GM23338 (cell line): ENCODE measurements around the gene PTPRN2. TPM values are rescaled to one million over a fixed set of nuclear protein-coding genes. Genes with fewer than 3 reads are reported as not detected.

ENCODE experiments used
- ATAC-seq: fragments of 200-7000 bp; cut with Tn5 transposase; 3 replicates; pipeline ENCODE4 v1.9.1; 2020
- DNase-seq: peaks from one replicate; pipeline ENCODE4 v3.0.0-alpha.2; 2015; ENCODE audit warnings: low spot score
- H2AFZ ChIP-seq: fragments of 200-600 bp; sonication (generic); 2 replicates; pipeline ENCODE4 v1.8.0; 2016; ENCODE audit warnings: antibody characterized with exemption, mild to moderate bottlenecking, moderate library complexity
- H3F3A ChIP-seq: fragments of 200-600 bp; sonication (generic); replicated peaks from 2 replicates; pipeline ENCODE4 v1.8.0; 2017; ENCODE audit warnings: antibody characterized with exemption, mixed run types, low read depth
- H3K27ac ChIP-seq: fragments of 200-600 bp; sonication (generic); 2 replicates; pipeline ENCODE4 v1.6.1; 2016; ENCODE audit warnings: low read depth
- H3K27me3 ChIP-seq: fragments of 200-600 bp; sonication (generic); 2 replicates; pipeline ENCODE4 v1.8.0; 2016; ENCODE audit warnings: mild to moderate bottlenecking, mixed run types, moderate library complexity; ENCODE audit not compliant: insufficient read depth
- H3K36me3 ChIP-seq: fragments of 200-600 bp; sonication (generic); 2 replicates; pipeline ENCODE4 v1.8.0; 2016; ENCODE audit warnings: mild to moderate bottlenecking; ENCODE audit not compliant: insufficient read depth
- H3K4me1 ChIP-seq: fragments of 200-600 bp; sonication (generic); 2 replicates; pipeline ENCODE4 v1.8.0; 2016; ENCODE audit warnings: mild to moderate bottlenecking, moderate library complexity; ENCODE audit not compliant: insufficient read depth
- H3K4me2 ChIP-seq: fragments of 200-600 bp; sonication (generic); 2 replicates; pipeline ENCODE4 v1.7.1; 2017; ENCODE audit warnings: mixed run types
- H3K4me3 ChIP-seq: fragments of 200-600 bp; sonication (generic); 2 replicates; pipeline ENCODE4 v1.6.1; 2016; ENCODE audit warnings: mixed run types
- H3K79me2 ChIP-seq: fragments of 200-600 bp; sonication (generic); replicated peaks from 2 replicates; pipeline ENCODE4 v1.8.0; 2017; ENCODE audit warnings: mild to moderate bottlenecking; ENCODE audit not compliant: insufficient read depth
- H3K9me2 ChIP-seq: fragments of 200-600 bp; sonication (generic); 2 replicates; pipeline ENCODE4 v1.8.0; 2017; ENCODE audit not compliant: insufficient read depth
- H4K20me1 ChIP-seq: fragments of 200-600 bp; sonication (generic); replicated peaks from 2 replicates; pipeline ENCODE4 v1.8.0; 2017; ENCODE audit warnings: mild to moderate bottlenecking; ENCODE audit not compliant: insufficient read depth
- H3K27ac Mint-ChIP-seq: 2 replicates; pipeline ENCODE4 v1.8.0; 2020; ENCODE audit warnings: inconsistent platforms, mild to moderate bottlenecking, moderate library complexity, mixed read lengths
- H3K27me3 Mint-ChIP-seq: 3 replicates; pipeline ENCODE4 v1.8.0; 2022; ENCODE audit warnings: low read depth, mild to moderate bottlenecking, moderate library complexity, mixed read lengths, inconsistent platforms; ENCODE audit not compliant: insufficient read depth, poor library complexity
- H3K36me3 Mint-ChIP-seq: 3 replicates; pipeline ENCODE4 v1.8.0; 2021; ENCODE audit warnings: low read depth, mild to moderate bottlenecking, inconsistent platforms, moderate library complexity, mixed read lengths
- H3K4me1 Mint-ChIP-seq: 3 replicates; pipeline ENCODE4 v1.8.0; 2020; ENCODE audit warnings: mild to moderate bottlenecking, inconsistent platforms, mixed read lengths
- H3K4me3 Mint-ChIP-seq: 3 replicates; pipeline ENCODE4 v1.8.0; 2021; ENCODE audit warnings: moderate library complexity, mild to moderate bottlenecking, inconsistent platforms, mixed read lengths
- H3K9me3 Mint-ChIP-seq: 3 replicates; pipeline ENCODE4 v1.8.0; 2020; ENCODE audit warnings: moderate library complexity, mild to moderate bottlenecking, inconsistent platforms, mixed read lengths
- CREB1 ChIP-seq: fragments of 250-450 bp; sonication (Bioruptor Pico); IDR thresholded peaks from 2 replicates; pipeline ENCODE4 v1.5.0; 2020; ENCODE audit warnings: low read depth, mild to moderate bottlenecking, moderate library complexity
- ETS1 ChIP-seq: IDR thresholded peaks from 2 replicates; pipeline ENCODE4 v1.6.1; 2016; ENCODE audit warnings: antibody characterized with exemption
- EZH2 ChIP-seq: fragments of 200-600 bp; sonication (generic); IDR thresholded peaks from one replicate; pipeline ENCODE4 v1.8.0; 2017; ENCODE audit warnings: antibody characterized with exemption, mild to moderate bottlenecking, low read depth; ENCODE audit not compliant: unreplicated experiment
- EZH2phosphoT487 ChIP-seq: fragments of 200-600 bp; sonication (generic); IDR thresholded peaks from one replicate; pipeline ENCODE4 v1.8.1; 2018; ENCODE audit warnings: antibody characterized with exemption; ENCODE audit not compliant: unreplicated experiment
- JUNB ChIP-seq: IDR thresholded peaks from one replicate; pipeline ENCODE4 v1.6.1; 2016; ENCODE audit warnings: antibody characterized with exemption; ENCODE audit not compliant: unreplicated experiment
- NANOG ChIP-seq: IDR thresholded peaks from 2 replicates; pipeline ENCODE4 v1.6.1; 2016; ENCODE audit warnings: antibody characterized with exemption, borderline replicate concordance
- POLR2AphosphoS5 ChIP-seq: IDR thresholded peaks from 2 replicates; pipeline ENCODE4 v1.6.1; 2016; ENCODE audit warnings: antibody characterized with exemption, low read depth
- ZNF114 ChIP-seq: fragments of 250-450 bp; sonication (Bioruptor Pico); IDR thresholded peaks from 2 replicates; pipeline ENCODE4 v1.5.0; 2020; ENCODE audit warnings: mild to moderate bottlenecking, moderate library complexity
- ZNF331 ChIP-seq: fragments of 250-450 bp; sonication (Bioruptor Pico); IDR thresholded peaks from 2 replicates; pipeline ENCODE4 v1.5.0; 2020; ENCODE audit warnings: low read depth, mild to moderate bottlenecking, moderate library complexity
- polyA plus RNA-seq: library from polyadenylated mRNA; unstranded; fragments of >200 nt; fragmentation: Nextera tagmentation; extraction: Ambion mirVana; gene quantifications from 2 replicates; pipeline ENCODE4 v1.2.1, GENCODE V29; 2016
- total RNA-seq: library from RNA; depleted of rRNA; stranded (reverse); fragments of >200 nt; shearing (Covaris generic); gene quantifications from 2 replicates; pipeline ENCODE4 v1.2.3, GENCODE V29; 2014
- TF ChIP-seq, protein P1 (sequence below): fragments of 250-450 bp; sonication (Bioruptor Pico); IDR thresholded peaks from 2 replicates; pipeline ENCODE4 v1.5.0; 2020; ENCODE audit warnings: mild to moderate bottlenecking, moderate library complexity

PTPRN2 gene
- total and polyA plus RNA-seq, 2 experiments from 2014 or later = 0.87 to 4.0 TPM

GRCh38 chr7:157801113-157801512 is 786.5 kb downstream of the PTPRN2 start:
- Mint-ChIP-seq H3K4me1 (no peaks in the 10 kb centered on the region; the same call in 2 of the 3 replicates), H3K36me3 (peaks cover 59% of the 10 kb centered on the region), H3K9me3 (peaks cover 95% of the 10 kb centered on the region), H3K27ac (no peak overlapping the region), H3K4me3 (no peak overlapping the region), H3K27me3 (peaks cover 18% of the 10 kb centered on the region)
- no peak overlapping the region for H3K27ac ChIP-seq
- H3F3A ChIP-seq = no peaks in the 10 kb centered on the region
- no peak for DNase-seq
- H3K79me2 ChIP-seq = no peaks in the 10 kb centered on the region
- H3K27me3 ChIP-seq = no peaks in the 10 kb centered on the region
- H3K4me2 ChIP-seq = no peak overlapping the region
- no peaks in the 10 kb centered on the region for H4K20me1 ChIP-seq
- TF ChIP-seq CREB1 (CRISPR knock-in tag) (no peak), EZH2phosphoT487 (no peak), JUNB (no peak), ETS1 (no peak), ZNF114 (CRISPR knock-in tag) (no peak), POLR2AphosphoS5 (no peak), ZNF331 (CRISPR knock-in tag) (no peak), NANOG (no peak)
- H2AFZ ChIP-seq = no peak overlapping the region
- ATAC-seq = no peak
- H3K4me1 ChIP-seq = no peaks in the 10 kb centered on the region
- no peaks in the 10 kb centered on the region for H3K36me3 ChIP-seq
- H3K9me2 ChIP-seq = no peaks in the 10 kb centered on the region
- H3K4me3 ChIP-seq = no peak overlapping the region

DNA sequence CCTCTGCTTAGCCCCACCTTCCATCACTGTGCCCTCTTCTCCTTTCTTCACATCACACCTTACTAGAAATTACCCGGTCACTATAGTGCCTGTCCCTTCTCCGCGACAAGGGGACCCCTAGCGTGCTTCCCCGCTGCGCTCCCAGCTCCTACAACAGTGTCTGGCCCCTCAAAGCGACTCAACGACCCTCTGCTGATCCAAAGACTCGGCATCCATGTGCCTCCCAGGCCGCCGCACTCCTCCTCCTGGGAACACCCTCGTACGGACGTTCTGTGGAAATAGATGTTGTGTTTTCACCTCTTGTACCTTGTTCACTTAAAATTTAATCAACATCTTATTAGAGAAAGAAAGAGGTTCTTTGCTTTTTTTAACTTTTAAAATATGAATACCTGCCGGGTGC is 787.3 kb downstream of the PTPRN2 start:
- Histone ChIP-seq H4K20me1 (no peaks in the 10 kb centered on the region), H3K27ac (no peak overlapping the region), H3K4me1 (no peaks in the 10 kb centered on the region), H3K9me2 (no peaks in the 10 kb centered on the region), H3K36me3 (no peaks in the 10 kb centered on the region), H3K4me3 (no peak overlapping the region), H3K27me3 (no peaks in the 10 kb centered on the region), H3F3A (no peaks in the 10 kb centered on the region), H2AFZ (no peak overlapping the region), H3K4me2 (no peak overlapping the region), H3K79me2 (no peaks in the 10 kb centered on the region)
- ATAC-seq = no peak
- peaks cover 95% of the 10 kb centered on the region for H3K9me3 Mint-ChIP-seq
- H3K36me3 Mint-ChIP-seq = peaks cover 63% of the 10 kb centered on the region
- no peak overlapping the region for H3K27ac Mint-ChIP-seq
- peaks cover 17% of the 10 kb centered on the region for H3K27me3 Mint-ChIP-seq
- TF ChIP-seq ETS1 = no peak
- TF ChIP-seq, protein P1, sequence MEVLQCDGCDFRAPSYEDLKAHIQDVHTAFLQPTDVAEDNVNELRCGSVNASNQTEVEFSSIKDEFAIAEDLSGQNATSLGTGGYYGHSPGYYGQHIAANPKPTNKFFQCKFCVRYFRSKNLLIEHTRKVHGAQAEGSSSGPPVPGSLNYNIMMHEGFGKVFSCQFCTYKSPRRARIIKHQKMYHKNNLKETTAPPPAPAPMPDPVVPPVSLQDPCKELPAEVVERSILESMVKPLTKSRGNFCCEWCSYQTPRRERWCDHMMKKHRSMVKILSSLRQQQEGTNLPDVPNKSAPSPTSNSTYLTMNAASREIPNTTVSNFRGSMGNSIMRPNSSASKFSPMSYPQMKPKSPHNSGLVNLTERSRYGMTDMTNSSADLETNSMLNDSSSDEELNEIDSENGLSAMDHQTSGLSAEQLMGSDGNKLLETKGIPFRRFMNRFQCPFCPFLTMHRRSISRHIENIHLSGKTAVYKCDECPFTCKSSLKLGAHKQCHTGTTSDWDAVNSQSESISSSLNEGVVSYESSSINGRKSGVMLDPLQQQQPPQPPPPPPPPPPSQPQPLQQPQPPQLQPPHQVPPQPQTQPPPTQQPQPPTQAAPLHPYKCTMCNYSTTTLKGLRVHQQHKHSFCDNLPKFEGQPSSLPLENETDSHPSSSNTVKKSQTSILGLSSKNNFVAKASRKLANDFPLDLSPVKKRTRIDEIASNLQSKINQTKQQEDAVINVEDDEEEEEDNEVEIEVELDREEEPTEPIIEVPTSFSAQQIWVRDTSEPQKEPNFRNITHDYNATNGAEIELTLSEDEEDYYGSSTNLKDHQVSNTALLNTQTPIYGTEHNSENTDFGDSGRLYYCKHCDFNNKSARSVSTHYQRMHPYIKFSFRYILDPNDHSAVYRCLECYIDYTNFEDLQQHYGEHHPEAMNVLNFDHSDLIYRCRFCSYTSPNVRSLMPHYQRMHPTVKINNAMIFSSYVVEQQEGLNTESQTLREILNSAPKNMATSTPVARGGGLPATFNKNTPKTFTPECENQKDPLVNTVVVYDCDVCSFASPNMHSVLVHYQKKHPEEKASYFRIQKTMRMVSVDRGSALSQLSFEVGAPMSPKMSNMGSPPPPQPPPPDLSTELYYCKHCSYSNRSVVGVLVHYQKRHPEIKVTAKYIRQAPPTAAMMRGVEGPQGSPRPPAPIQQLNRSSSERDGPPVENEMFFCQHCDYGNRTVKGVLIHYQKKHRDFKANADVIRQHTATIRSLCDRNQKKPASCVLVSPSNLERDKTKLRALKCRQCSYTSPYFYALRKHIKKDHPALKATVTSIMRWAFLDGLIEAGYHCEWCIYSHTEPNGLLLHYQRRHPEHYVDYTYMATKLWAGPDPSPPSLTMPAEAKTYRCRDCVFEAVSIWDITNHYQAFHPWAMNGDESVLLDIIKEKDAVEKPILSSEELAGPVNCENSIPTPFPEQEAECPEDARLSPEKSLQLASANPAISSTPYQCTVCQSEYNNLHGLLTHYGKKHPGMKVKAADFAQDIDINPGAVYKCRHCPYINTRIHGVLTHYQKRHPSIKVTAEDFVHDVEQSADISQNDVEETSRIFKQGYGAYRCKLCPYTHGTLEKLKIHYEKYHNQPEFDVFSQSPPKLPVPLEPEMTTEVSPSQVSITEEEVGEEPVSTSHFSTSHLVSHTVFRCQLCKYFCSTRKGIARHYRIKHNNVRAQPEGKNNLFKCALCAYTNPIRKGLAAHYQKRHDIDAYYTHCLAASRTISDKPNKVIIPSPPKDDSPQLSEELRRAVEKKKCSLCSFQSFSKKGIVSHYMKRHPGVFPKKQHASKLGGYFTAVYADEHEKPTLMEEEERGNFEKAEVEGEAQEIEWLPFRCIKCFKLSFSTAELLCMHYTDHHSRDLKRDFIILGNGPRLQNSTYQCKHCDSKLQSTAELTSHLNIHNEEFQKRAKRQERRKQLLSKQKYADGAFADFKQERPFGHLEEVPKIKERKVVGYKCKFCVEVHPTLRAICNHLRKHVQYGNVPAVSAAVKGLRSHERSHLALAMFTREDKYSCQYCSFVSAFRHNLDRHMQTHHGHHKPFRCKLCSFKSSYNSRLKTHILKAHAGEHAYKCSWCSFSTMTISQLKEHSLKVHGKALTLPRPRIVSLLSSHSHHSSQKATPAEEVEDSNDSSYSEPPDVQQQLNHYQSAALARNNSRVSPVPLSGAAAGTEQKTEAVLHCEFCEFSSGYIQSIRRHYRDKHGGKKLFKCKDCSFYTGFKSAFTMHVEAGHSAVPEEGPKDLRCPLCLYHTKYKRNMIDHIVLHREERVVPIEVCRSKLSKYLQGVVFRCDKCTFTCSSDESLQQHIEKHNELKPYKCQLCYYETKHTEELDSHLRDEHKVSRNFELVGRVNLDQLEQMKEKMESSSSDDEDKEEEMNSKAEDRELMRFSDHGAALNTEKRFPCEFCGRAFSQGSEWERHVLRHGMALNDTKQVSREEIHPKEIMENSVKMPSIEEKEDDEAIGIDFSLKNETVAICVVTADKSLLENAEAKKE (CRISPR knock-in tag) = no peak
- TF ChIP-seq NANOG = no peak
- TF ChIP-seq ZNF114 (CRISPR knock-in tag) = no peak
- no peak for TF ChIP-seq EZH2
- TF ChIP-seq ZNF331 (CRISPR knock-in tag) = no peak
- H3K4me1 Mint-ChIP-seq = no peaks in the 10 kb centered on the region; the same call in 2 of the 3 replicates
- DNase-seq = no peak
- H3K4me3 Mint-ChIP-seq = no peak overlapping the region
